ENCODE results near the gene UTP14C. TPM values are rescaled to one million over a fixed set of nuclear protein-coding genes. Genes with fewer than 3 reads are reported as not detected.

The UTP14C gene
- total and polyA plus RNA-seq, 4 donors, result 2.8 to 26.8 (median 11.5) TPM

GRCh38 chr13:51977625-51978024 lies 46.9 kb upstream of the UTP14C start:
- TF ChIP-seq, protein P1, sequence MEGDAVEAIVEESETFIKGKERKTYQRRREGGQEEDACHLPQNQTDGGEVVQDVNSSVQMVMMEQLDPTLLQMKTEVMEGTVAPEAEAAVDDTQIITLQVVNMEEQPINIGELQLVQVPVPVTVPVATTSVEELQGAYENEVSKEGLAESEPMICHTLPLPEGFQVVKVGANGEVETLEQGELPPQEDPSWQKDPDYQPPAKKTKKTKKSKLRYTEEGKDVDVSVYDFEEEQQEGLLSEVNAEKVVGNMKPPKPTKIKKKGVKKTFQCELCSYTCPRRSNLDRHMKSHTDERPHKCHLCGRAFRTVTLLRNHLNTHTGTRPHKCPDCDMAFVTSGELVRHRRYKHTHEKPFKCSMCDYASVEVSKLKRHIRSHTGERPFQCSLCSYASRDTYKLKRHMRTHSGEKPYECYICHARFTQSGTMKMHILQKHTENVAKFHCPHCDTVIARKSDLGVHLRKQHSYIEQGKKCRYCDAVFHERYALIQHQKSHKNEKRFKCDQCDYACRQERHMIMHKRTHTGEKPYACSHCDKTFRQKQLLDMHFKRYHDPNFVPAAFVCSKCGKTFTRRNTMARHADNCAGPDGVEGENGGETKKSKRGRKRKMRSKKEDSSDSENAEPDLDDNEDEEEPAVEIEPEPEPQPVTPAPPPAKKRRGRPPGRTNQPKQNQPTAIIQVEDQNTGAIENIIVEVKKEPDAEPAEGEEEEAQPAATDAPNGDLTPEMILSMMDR (IDR thresholded peaks at IDR 0.05; ENCODE audit: control extremely low read depth, extremely low read depth), result no peak
- Histone ChIP-seq H3K36me3 (ENCODE audit: control insufficient read depth in 4 of 4, insufficient read depth in 4 of 4, low read length in 4 of 4) (peaks cover 0 to 3% (median 0%) of the 10 kb centered on the region in 4 donors), H3K27me3 (ENCODE audit: control insufficient read depth in 3 of 3, insufficient read depth in 3 of 3, low read length in 2 of 3) (no peaks in the 10 kb centered on the region), H3K9ac (ENCODE audit: insufficient read depth in 1 of 2, low read length in 2 of 2) (no peak overlapping the region), H3K27ac (ENCODE audit: low read depth in 1 of 2, low read length in 1 of 2) (no peak overlapping the region), H3K4me1 (ENCODE audit: control insufficient read depth in 5 of 5, insufficient read depth in 5 of 5, low read length in 5 of 5) (peaks cover 0 to 13% (median 4%) of the 10 kb centered on the region in 5 donors), H3K9me3 (ENCODE audit: control insufficient read depth in 4 of 4, insufficient read depth in 3 of 4, low read length in 3 of 4) (no peaks in the 10 kb centered on the region), H3K4me3 (no peak overlapping the region)
- DNase-seq, result no peak
- 96 to 98% methylated on average over 5 of the region's 5 CpGs for WGBS, 2 donors
- ATAC-seq (ENCODE audit: insufficient read depth, low FRiP score), result no peak

GRCh38 chr13:51978796-51979556 lies 45.5 kb upstream of the UTP14C start:
- DNase-seq (peak; percentile 84 to 92 (median 87)), ATAC-seq (ENCODE audit: insufficient read depth, low FRiP score) (no peak)
- Histone ChIP-seq H3K4me3 (no peak overlapping the region), H3K4me1 (ENCODE audit: control insufficient read depth in 5 of 5, insufficient read depth in 5 of 5, low read length in 5 of 5) (peaks cover 0 to 13% (median 4%) of the 10 kb centered on the region in 5 donors), H3K27me3 (ENCODE audit: control insufficient read depth in 3 of 3, insufficient read depth in 3 of 3, low read length in 2 of 3) (no peaks in the 10 kb centered on the region), H3K36me3 (ENCODE audit: control insufficient read depth in 4 of 4, insufficient read depth in 4 of 4, low read length in 4 of 4) (peaks cover 0 to 3% (median 0%) of the 10 kb centered on the region in 4 donors), H3K27ac (ENCODE audit: low read depth in 1 of 2, low read length in 1 of 2) (no peak overlapping the region), H3K9ac (ENCODE audit: insufficient read depth in 1 of 2, low read length in 2 of 2) (no peak overlapping the region), H3K9me3 (ENCODE audit: control insufficient read depth in 4 of 4, insufficient read depth in 3 of 4, low read length in 3 of 4) (no peaks in the 10 kb centered on the region)
- 49 to 87% methylated on average over 5 of the region's 5 CpGs for WGBS, 2 donors
- TF ChIP-seq, protein P1 (IDR thresholded peaks at IDR 0.05; ENCODE audit: control extremely low read depth, extremely low read depth), result no peak

- TF ChIP-seq, protein P1 (IDR thresholded peaks at IDR 0.05; ENCODE audit: control extremely low read depth, extremely low read depth), result no peak
- no peaks in the 10 kb centered on the region for H3K9me3 ChIP-seq (ENCODE audit: control insufficient read depth in 4 of 4, insufficient read depth in 3 of 4, low read length in 3 of 4)
- 70 to 78% methylated on average over 4 of the region's 4 CpGs for WGBS, 2 donors
- H3K27ac ChIP-seq (ENCODE audit: low read depth in 1 of 2, low read length in 1 of 2), result no peak overlapping the region
- no peak for DNase-seq
- H3K36me3 ChIP-seq (ENCODE audit: control insufficient read depth in 4 of 4, insufficient read depth in 4 of 4, low read length in 4 of 4), result no peaks in the 10 kb centered on the region
- H3K9ac ChIP-seq (ENCODE audit: insufficient read depth in 1 of 2, low read length in 2 of 2), result no peak overlapping the region
- no peak for ATAC-seq (ENCODE audit: insufficient read depth, low FRiP score)
- H3K4me1 ChIP-seq (ENCODE audit: control insufficient read depth in 5 of 5, insufficient read depth in 5 of 5, low read length in 5 of 5), result peaks cover 0 to 13% (median 4%) of the 10 kb centered on the region in 5 donors
- no peak overlapping the region for H3K4me3 ChIP-seq
- H3K27me3 ChIP-seq (ENCODE audit: control insufficient read depth in 3 of 3, insufficient read depth in 3 of 3, low read length in 2 of 3), result no peaks in the 10 kb centered on the region
Measured at GRCh38 chr13:51980908-51981307, 43.6 kb upstream of the UTP14C start.
